HL-60 (cell line): ENCODE results near the gene NBPF1.

Experiments used
- CTCF ChIP-seq: IDR thresholded peaks from one replicate; pipeline ENCODE4 v1.5.1; 2011; ENCODE audit warnings: low read length, control low read depth, inconsistent platforms; ENCODE audit not compliant: insufficient read depth
- POLR2AphosphoS5 ChIP-seq: IDR thresholded peaks from 2 replicates; pipeline ENCODE4 v1.6.1; 2012; ENCODE audit warnings: low read depth
- REST ChIP-seq: IDR thresholded peaks from 2 replicates; pipeline ENCODE4 v1.6.1; 2012; ENCODE audit warnings: low read depth; ENCODE audit not compliant: insufficient replicate concordance

- TF ChIP-seq CTCF (no peak), POLR2AphosphoS5 (no peak), REST (no peak)
These were observed 17.4 kb upstream of the NBPF1 start for GRCh38 chr1:16630661-16631247.
